GM19395 (cell line): ENCODE measurements around the gene CEACAM18.
"Not testable (repeated sequence)": the region's sequence is repeated elsewhere in the genome, so short reads cannot be mapped to it uniquely, and the experiment has no call there.

Experiments used
- ATAC-seq: cut with Tn5 transposase; IDR thresholded peaks from one replicate; pipeline ENCODE4 v1.9.1; 2021; ENCODE audit warnings: mild to moderate bottlenecking, moderate library complexity; ENCODE audit not compliant: unreplicated experiment

The CEACAM18 gene

GRCh38 chr19:51460164-51460992 is 18.0 kb upstream of the CEACAM18 start:
- no peak for ATAC-seq

GRCh38 chr19:51461723-51462161 is 16.6 kb upstream of the CEACAM18 start:
- no peak for ATAC-seq

- ATAC-seq, result no peak
Measured at GRCh38 chr19:51462276-51462675, 16.1 kb upstream of the CEACAM18 start.

GRCh38 chr19:51462681-51463080 is 15.7 kb upstream of the CEACAM18 start:
- no peak for ATAC-seq

GRCh38 chr19:51463976-51464581 is 14.3 kb upstream of the CEACAM18 start:
- ATAC-seq, result not testable (repeated sequence)

GRCh38 chr19:51466723-51467122 is 11.6 kb upstream of the CEACAM18 start:
- ATAC-seq, result no peak

- ATAC-seq, result no peak
Measured at GRCh38 chr19:51467864-51468544, 10.3 kb upstream of the CEACAM18 start.

- no peak for ATAC-seq
Measured at GRCh38 chr19:51468545-51468920, 9.8 kb upstream of the CEACAM18 start.

GRCh38 chr19:51469162-51469561 is 9.2 kb upstream of the CEACAM18 start:
- ATAC-seq, result no peak

GRCh38 chr19:51469629-51470028 is 8.7 kb upstream of the CEACAM18 start:
- no peak for ATAC-seq

- no peak for ATAC-seq
Measured at GRCh38 chr19:51470966-51471365, 7.4 kb upstream of the CEACAM18 start.

GRCh38 chr19:51471527-51471926 is 6.8 kb upstream of the CEACAM18 start:
- no peak for ATAC-seq

- no peak for ATAC-seq
Measured at GRCh38 chr19:51472607-51473006, 5.7 kb upstream of the CEACAM18 start.

- no peak for ATAC-seq
Measured at GRCh38 chr19:51473009-51473707, 5.2 kb upstream of the CEACAM18 start.

GRCh38 chr19:51476164-51476563 is 2.2 kb upstream of the CEACAM18 start:
- ATAC-seq, result no peak

GRCh38 chr19:51477344-51477743 is 995 bp upstream of the CEACAM18 start:
- ATAC-seq, result no peak

- ATAC-seq, result no peak
Measured at GRCh38 chr19:51479531-51480331, 1.4 kb downstream of the CEACAM18 start.

- no peak for ATAC-seq
Measured at GRCh38 chr19:51480590-51480989, 2.3 kb downstream of the CEACAM18 start.

GRCh38 chr19:51485960-51486660 is 7.8 kb downstream of the CEACAM18 start:
- ATAC-seq, result no peak

- no peak for ATAC-seq
Measured at GRCh38 chr19:51488491-51488890, 10.2 kb downstream of the CEACAM18 start.
